Smooth muscle cell (in vitro differentiated cells): ENCODE results near the gene COQ3. TPM values are rescaled to one million over a fixed set of nuclear protein-coding genes. Genes with fewer than 3 reads are reported as not detected.

Experiments
- DNase-seq: peaks from one replicate; lab custom pipeline; 2025; ENCODE audit not compliant: unreplicated experiment; lab: John Stamatoyannopoulos, UW
- H2AFZ ChIP-seq: fragments of 200-600 bp; sonication (generic); 2 replicates; pipeline ENCODE4 v1.6.0; 2016; ENCODE audit warnings: antibody characterized with exemption, low read depth, mild to moderate bottlenecking
- H3F3A ChIP-seq: fragments of 200-600 bp; sonication (generic); 2 replicates; pipeline ENCODE4 v1.6.0; 2017; ENCODE audit warnings: antibody characterized with exemption, low read depth
- H3K27ac ChIP-seq: fragments of 200-600 bp; sonication (generic); 2 replicates; pipeline ENCODE4 v1.5.1; 2016; ENCODE audit warnings: low read depth, mild to moderate bottlenecking
- H3K27me3 ChIP-seq: fragments of 200-600 bp; sonication (generic); 2 replicates; pipeline ENCODE4 v1.6.1; 2016; ENCODE audit warnings: low read depth, mild to moderate bottlenecking
- H3K36me3 ChIP-seq: fragments of 200-600 bp; sonication (generic); 2 replicates; pipeline ENCODE4 v1.5.1; 2016; ENCODE audit warnings: low read depth
- H3K4me1 ChIP-seq: fragments of 200-600 bp; sonication (generic); 2 replicates; pipeline ENCODE4 v1.5.1; 2016; ENCODE audit warnings: low read depth
- H3K4me2 ChIP-seq: fragments of 200-600 bp; sonication (generic); 2 replicates; pipeline ENCODE4 v1.6.0; 2016; ENCODE audit warnings: mild to moderate bottlenecking
- H3K4me3 ChIP-seq: fragments of 200-600 bp; sonication (generic); 2 replicates; pipeline ENCODE4 v1.5.1; 2016; ENCODE audit warnings: mild to moderate bottlenecking
- H3K79me2 ChIP-seq: fragments of 200-600 bp; sonication (generic); 2 replicates; pipeline ENCODE4 v1.6.0; 2016; ENCODE audit warnings: low read depth, mild to moderate bottlenecking
- H3K9ac ChIP-seq: fragments of 200-600 bp; sonication (generic); 2 replicates; pipeline ENCODE4 v1.6.0; 2016; ENCODE audit warnings: low read depth
- H3K9me3 ChIP-seq: fragments of 200-600 bp; sonication (generic); replicated peaks from 2 replicates; pipeline ENCODE4 v1.5.1; 2016; ENCODE audit warnings: low read depth
- H4K20me1 ChIP-seq: fragments of 200-600 bp; sonication (generic); 2 replicates; pipeline ENCODE4 v1.6.0; 2016; ENCODE audit warnings: low read depth
- WGBS: methylation state at CpG from one replicate; pipeline ENCODE4 v1.1.7; 2016; ENCODE audit warnings: low lambda C conversion rate; 5-methylcytosine and 5-hydroxymethylcytosine counted together
- polyA plus RNA-seq: library from polyadenylated mRNA; unstranded; fragments of >200 nt; fragmentation: Nextera tagmentation; extraction: Ambion mirVana; gene quantifications from 2 replicates; pipeline ENCODE4 v1.2.1, GENCODE V29; 2016
- total RNA-seq: library from RNA; depleted of rRNA; stranded (reverse); fragments of >200 nt; gene quantifications from 2 replicates; pipeline ENCODE4 v1.2.3, GENCODE V29; 2014
- TF ChIP-seq, protein P1 (sequence below): fragments of 200-600 bp; sonication (generic); IDR thresholded peaks from 2 replicates; pipeline ENCODE4 v1.5.1; 2017; ENCODE audit warnings: borderline replicate concordance, mild to moderate bottlenecking, antibody characterized with exemption; ENCODE audit not compliant: insufficient read depth, poor library complexity, severe bottlenecking

Gene COQ3
- total and polyA plus RNA-seq, 2 experiments from 2014 or later: 5.0 to 12.2 TPM

DNA sequence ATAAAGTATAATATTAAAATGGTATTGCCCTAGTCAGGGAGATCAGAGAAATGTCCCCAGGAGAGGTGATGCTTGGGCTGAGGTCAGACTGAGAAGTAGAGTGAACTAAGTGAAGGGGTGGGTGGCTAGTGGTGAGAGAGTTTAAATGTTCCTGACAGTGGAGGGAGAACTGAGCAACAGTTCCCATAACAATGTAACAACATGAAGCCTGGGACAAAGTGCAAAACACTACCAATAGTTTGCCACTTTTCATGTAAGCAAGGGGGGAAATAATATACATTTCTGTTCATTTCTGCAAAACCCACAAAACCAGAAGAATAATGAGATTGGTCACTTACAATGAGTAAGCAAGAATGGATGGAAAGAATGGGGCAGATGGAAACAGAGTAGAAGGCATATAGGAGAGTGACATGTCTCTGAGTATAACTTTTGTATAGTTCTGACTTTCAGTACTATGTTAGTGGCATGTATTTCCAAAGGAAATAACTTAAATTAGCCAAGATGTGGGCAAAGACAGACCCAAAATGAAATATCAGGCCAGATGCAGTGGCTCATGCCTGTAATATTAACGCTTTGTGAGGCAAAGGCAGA is 31.2 kb downstream of the COQ3 start:
- Histone ChIP-seq H3K79me2 (no peaks in the 10 kb centered on the region), H3K27me3 (peaks cover 4% of the 10 kb centered on the region), H3K36me3 (no peaks in the 10 kb centered on the region), H2AFZ (no peak overlapping the region), H4K20me1 (no peaks in the 10 kb centered on the region), H3F3A (no peaks in the 10 kb centered on the region), H3K9me3 (no peaks in the 10 kb centered on the region), H3K4me1 (no peaks in the 10 kb centered on the region), H3K4me2 (no peak overlapping the region), H3K4me3 (no peak overlapping the region), H3K27ac (no peak overlapping the region), H3K9ac (no peak overlapping the region)
- no peak for DNase-seq
- TF ChIP-seq, protein P1, sequence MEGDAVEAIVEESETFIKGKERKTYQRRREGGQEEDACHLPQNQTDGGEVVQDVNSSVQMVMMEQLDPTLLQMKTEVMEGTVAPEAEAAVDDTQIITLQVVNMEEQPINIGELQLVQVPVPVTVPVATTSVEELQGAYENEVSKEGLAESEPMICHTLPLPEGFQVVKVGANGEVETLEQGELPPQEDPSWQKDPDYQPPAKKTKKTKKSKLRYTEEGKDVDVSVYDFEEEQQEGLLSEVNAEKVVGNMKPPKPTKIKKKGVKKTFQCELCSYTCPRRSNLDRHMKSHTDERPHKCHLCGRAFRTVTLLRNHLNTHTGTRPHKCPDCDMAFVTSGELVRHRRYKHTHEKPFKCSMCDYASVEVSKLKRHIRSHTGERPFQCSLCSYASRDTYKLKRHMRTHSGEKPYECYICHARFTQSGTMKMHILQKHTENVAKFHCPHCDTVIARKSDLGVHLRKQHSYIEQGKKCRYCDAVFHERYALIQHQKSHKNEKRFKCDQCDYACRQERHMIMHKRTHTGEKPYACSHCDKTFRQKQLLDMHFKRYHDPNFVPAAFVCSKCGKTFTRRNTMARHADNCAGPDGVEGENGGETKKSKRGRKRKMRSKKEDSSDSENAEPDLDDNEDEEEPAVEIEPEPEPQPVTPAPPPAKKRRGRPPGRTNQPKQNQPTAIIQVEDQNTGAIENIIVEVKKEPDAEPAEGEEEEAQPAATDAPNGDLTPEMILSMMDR: no peak
- 96% methylated on average over 1 of the region's 1 CpG for WGBS

DNA sequence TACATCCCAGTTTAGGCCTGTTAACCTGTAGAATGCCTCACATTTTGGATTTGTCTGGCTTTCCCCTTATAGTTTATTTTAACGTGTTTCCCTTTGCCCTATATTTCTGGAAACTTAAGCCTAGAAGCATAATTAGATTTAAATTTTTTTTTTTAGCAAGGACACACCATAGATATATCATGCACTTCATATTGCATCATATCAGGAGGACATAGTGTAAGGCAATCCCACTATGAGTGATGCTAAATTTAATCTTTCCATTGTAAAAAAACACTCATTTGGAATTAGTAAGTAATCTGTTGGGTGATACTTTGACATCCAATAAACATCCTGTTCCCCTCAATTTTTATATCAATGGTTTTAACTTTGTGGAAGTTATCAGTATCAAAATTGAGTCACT is 34.2 kb downstream of the COQ3 start:
- peaks cover 23% of the 10 kb centered on the region for H3K27me3 ChIP-seq
- H3K9ac ChIP-seq: no peak overlapping the region
- H2AFZ ChIP-seq: no peak overlapping the region
- 86% methylated on average over 1 of the region's 1 CpG for WGBS
- no peaks in the 10 kb centered on the region for H3K79me2 ChIP-seq
- no peak overlapping the region for H3K4me3 ChIP-seq
- no peaks in the 10 kb centered on the region for H3F3A ChIP-seq
- no peaks in the 10 kb centered on the region for H3K9me3 ChIP-seq
- TF ChIP-seq, protein P1: no peak
- H3K27ac ChIP-seq: no peak overlapping the region
- no peak overlapping the region for H3K4me2 ChIP-seq
- no peaks in the 10 kb centered on the region for H3K4me1 ChIP-seq
- DNase-seq: no peak
- no peaks in the 10 kb centered on the region for H3K36me3 ChIP-seq
- no peaks in the 10 kb centered on the region for H4K20me1 ChIP-seq

DNA sequence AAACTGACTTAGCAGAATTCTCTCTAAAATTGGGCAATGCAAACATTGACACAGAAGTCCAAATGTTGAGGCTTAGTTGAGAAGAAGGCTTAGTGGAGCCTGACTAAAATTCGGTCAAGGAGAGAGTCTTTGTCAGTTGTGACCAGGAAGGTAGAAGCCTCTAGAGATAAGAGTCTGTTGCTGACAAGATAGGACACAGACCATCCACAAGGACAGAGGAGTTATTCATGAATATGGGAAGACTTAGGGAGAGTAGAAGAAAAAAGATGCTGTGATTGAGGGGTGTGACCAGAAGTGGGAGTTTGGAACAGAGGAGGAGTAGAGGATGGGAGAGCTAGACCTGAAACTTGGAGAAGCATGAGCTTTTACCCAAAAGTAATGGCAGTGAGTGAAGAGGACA is 37.4 kb downstream of the COQ3 start:
- H3K9ac ChIP-seq: no peak overlapping the region
- DNase-seq: no peak
- H3K9me3 ChIP-seq: no peaks in the 10 kb centered on the region
- no peaks in the 10 kb centered on the region for H3K4me1 ChIP-seq
- TF ChIP-seq, protein P1: no peak
- H3K4me3 ChIP-seq: no peak overlapping the region
- H3K4me2 ChIP-seq: no peak overlapping the region
- H3F3A ChIP-seq: no peaks in the 10 kb centered on the region
- 90% methylated on average over 1 of the region's 1 CpG for WGBS
- H3K79me2 ChIP-seq: no peaks in the 10 kb centered on the region
- no peak overlapping the region for H2AFZ ChIP-seq
- H4K20me1 ChIP-seq: no peaks in the 10 kb centered on the region
- H3K27me3 ChIP-seq: peaks cover 23% of the 10 kb centered on the region
- no peak overlapping the region for H3K27ac ChIP-seq
- no peaks in the 10 kb centered on the region for H3K36me3 ChIP-seq

DNA sequence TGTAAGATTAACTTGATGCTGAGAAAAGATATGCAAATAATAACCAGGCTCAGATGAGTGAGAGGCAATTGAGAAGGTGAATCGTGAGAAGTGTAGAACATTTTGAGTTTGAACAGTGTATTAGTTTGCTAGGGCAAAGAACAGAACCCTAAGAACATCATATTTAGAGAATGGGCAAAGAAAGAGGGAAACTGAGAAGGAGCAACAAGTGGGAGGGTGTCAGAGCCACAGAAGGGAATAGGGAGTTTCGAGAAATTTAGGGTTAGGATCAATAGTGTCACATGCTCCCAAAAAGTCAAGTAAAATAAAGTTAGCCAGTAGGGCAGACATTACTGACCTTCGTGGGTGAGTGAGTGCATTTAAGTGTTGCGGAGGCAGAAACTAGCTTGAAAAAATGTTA is 39.0 kb downstream of the COQ3 start:
- Histone ChIP-seq H3K27me3 (peaks cover 23% of the 10 kb centered on the region), H3K4me3 (no peak overlapping the region), H3K27ac (no peak overlapping the region), H3K4me1 (peaks cover 3% of the 10 kb centered on the region), H3K36me3 (no peaks in the 10 kb centered on the region), H3K79me2 (no peaks in the 10 kb centered on the region), H3F3A (no peaks in the 10 kb centered on the region), H3K4me2 (no peak overlapping the region), H3K9me3 (no peaks in the 10 kb centered on the region), H3K9ac (no peak overlapping the region), H4K20me1 (no peaks in the 10 kb centered on the region), H2AFZ (no peak overlapping the region)
- TF ChIP-seq, protein P1: no peak
- WGBS: 71% methylated on average over 4 of the region's 4 CpGs
- DNase-seq: no peak
